Smooth muscle cell of the brain vasculature (primary cell): ENCODE measurements around the gene MAST4.

Experiments used
- DNase-seq: peaks from one replicate; pipeline ENCODE4 v3.0.0-alpha.2; 2012; ENCODE audit warnings: low read depth, low spot score

The MAST4 gene

DNA sequence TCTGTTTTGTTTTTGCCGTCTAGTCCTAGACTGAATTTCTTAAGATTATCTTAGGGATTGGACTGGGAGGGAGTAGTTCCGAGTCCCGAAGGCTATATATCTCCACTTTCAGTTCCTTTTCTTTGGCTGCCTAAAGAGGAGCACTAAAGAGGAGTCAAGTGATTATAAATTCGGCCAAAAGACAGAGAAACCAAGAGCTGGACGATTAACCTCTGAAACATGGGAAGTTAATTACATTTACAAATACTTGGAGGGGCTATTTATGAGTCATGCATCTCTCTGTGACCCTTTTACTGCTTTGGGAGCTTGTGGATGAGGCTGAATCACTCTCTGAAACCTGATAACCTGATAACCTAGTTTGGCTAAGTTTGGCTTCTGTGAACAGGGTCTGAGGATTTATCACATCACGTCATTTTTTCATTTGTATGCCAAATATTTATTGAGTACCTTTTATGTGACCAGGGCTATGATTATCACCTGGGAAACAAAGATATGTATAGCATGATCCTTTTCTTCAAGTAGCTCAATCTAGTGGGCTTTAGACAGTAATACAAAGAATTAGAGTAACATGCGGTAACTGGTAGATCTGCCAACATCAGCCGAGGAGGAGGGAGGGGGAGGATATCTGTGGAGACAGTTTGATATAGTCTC lies 419.5 kb downstream of the MAST4 start:
- no peak for DNase-seq

DNA sequence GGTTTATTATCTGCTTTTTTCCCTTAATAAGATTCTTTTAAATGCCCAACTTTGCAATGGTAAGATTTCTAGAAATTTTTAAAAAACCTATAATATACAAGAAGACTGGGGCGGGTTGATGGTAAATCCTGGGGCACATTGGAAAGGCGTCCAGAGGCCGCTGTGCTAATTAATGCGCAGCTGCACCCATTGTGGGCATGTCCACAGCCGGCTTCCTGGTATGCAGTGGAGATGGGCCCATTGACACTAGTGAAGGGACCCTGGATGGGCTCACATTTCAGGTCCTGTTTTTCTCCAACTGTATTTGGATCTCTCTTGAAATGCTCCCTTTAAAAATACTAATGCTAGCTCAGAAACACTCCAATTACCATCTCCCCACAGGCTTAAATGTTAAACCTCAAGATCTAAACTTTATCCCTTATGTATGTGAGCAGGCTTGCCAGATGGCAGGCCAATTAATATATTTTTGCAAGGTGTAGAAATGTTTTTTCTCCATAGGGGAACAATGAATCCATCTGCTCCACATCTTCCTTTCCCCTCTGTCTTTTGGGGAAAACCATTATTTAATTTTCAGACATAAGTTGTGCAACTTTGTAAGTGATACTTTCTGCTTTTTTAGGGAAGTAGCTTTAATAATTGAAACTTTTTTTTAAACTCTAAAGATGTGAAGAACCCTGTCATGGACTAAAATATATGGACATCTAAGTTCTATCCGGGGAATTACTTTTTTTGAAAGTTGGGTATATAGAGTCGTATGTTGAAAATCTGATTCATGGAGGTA lies 423.1 kb downstream of the MAST4 start:
- DNase-seq, result no peak

DNA sequence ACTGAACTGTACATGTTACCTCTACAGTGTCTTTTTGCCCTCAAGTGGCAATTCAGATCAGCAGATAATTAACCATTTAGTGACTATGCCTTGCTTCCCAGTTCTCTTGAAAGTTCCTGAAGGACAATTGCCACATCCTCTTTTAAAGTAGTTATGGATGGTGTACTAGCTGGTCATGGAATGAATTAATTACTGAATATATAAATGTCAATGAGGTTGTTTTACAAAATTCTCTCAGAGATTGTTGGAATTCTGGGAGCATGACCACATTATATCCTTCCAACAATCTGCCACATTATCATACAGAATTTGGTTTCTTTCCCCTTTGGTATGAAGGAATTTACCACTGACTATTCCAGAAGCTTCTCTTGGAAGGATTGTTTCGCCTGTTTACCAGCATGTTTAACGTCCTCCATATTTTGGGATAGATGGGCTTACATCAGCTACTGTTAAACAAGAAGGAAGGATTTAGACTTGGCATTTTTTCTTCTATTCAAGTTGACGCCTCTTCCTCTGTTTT lies 424.0 kb downstream of the MAST4 start:
- no peak for DNase-seq

DNA sequence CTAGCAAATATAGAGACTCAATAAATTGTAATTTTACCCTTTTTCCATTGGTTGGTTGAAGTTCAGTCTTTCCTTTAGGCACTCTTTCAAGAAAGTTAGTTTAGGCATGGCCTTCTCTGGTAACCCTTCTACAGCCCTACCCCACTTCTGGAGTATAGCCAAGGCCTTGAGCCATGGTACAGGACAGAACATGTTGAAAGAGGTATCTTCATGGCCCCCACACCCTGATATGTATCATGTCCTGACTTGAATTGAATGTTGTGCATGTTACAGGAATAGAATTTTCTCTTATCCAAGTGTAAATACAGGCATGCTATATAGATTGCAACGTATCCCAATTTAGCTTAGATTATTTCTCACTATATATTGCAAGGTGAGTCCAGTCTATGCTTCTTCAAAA lies 424.8 kb downstream of the MAST4 start:
- DNase-seq, result no peak

DNA sequence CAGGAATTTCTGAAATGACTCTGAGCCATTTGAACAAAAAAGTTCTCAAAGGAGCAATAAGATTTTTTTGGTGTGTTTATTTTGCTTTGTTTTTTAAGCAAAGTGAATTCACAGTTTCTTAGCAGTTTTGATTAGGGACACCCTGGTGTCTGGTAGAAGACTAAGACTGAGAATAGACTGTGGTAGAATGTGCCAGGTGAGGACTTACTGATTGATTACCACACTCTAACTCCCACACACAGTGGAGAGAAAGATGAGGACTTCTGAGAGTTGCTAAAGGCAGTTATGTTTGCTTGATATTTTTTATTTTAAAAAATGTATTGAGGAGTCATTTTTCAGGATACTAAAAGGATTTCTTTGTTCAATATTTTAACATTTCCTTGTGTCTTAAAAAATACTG lies 425.3 kb downstream of the MAST4 start:
- no peak for DNase-seq

DNA sequence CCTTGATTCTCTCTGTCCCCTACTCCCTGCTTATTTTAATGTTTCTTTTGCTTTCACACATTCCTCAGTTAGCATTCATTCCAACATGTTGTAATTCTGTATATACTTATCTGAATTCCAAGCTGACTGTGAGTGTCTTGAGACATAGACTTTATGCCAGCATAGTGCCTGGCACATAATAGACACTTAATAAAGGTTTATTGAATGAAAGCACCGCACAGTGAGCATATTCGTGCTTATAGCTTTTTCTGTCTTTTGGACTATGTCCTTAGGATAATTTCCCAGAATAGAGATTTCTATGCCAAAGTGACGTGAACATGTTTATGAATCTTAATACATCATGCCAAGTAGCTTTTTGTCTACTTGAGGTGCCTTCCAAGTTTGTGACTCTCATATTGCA lies 425.8 kb downstream of the MAST4 start:
- no peak for DNase-seq

DNA sequence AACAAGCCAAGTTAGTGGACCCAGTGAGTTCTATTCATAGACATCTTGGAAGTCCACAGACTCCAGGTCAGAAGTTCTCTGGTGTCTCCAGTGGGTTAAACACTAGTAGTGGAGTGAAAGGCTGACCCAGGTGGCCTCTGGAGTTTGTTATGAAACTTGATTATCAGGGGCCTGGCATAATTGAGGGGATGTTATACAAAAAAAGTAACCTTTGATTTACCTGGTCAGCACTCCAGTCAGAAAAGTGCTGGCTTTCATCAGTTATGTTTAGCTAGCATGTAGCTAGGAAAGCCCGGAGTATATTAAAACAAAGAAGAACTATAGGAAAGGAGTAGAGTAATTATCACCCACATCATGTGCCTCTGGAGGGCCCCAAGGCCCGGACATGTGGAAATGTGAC lies 429.3 kb downstream of the MAST4 start:
- no peak for DNase-seq

DNA sequence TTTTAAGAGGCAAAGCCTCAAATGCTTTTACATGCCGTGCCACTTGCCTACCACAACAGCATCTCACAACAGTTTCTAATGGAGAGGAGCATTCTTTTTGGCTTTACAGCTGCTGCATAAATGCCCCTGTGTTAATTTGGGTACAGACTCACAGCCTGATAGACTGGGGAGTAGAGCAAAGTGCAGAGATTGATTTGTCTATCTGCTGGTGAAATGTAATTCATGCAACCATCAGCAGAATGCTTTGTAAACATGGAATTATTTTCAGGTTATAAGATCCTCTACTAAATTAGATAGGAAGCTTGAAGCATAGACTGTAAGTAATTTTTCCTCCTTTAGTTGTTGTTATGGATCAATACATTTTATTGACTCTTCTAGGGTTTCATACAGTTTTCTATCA lies 430.1 kb downstream of the MAST4 start:
- no peak for DNase-seq

DNA sequence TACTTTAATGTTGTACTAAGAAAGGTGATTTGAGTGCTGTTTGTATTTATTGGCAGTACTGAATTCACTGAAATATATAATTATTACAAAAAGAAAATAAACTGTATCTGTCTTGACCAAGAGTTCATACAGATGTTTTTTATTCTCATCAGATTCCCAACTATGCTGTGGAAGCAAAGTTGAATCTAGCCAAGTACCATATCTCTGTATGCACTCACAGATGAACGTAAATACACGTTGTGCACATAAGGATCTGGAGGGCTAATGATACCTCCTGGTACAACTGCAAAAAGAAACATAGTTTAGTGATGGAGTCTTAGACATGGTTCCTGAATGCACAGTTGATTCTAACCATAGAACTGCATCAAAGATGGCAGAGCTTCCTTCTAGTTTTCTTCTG lies 431.0 kb downstream of the MAST4 start:
- DNase-seq, result no peak

DNA sequence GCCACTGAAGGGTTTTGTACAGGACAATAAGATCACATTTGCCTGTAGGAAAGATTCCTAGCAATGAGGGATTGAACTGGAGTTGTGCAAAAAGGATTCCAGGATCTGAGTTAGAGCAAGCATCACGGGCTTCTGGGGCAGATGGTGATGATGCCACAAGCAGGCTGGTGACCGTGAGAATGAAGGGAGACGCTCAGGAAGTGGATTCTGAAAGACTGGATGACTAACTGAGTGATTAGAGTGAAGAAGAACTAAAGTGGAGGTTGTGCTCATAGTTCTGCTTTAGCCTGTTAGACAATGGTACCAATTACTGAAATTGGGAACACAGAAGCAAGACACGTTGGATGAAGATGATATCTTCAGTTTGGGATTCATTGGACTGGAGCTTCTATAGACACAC lies 432.2 kb downstream of the MAST4 start:
- DNase-seq, result no peak

DNA sequence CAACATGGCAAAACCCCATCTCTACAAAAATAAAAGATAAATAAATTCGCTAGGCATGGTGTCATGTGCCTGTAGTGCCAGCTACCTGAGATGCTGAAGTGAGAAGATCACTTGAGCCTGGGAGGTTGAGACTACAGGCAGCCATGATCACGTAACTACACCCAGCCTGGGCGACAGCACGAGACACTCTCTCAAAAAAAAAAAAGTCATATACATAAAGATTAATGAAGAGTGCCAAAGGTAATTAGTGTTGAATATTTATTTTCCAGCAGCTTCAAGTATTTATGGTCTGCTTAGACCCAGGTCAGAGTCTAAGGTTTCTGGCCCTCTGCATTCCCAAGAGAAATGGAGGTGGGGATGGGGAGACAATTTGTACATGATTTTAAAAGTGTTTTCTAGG lies 432.7 kb downstream of the MAST4 start:
- DNase-seq, result no peak

DNA sequence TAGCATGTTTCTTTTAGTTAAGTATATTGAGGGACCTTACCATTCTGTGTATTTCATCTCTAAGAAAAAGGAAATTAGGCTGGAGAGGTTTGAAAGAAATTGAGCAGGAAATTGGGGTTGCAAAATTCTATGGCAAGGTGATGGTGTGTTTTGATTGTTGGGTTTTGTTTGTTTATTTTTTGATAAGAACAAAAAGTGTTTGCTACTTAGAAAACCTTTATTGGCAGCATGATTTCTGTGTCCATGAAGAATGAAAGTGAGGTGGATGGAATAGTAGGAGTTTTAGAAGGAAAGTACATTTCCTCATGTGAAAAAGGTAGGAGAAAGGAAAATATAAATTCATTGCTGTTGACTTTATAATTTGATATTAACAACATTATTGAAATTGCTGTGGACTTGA lies 433.3 kb downstream of the MAST4 start:
- no peak for DNase-seq

DNA sequence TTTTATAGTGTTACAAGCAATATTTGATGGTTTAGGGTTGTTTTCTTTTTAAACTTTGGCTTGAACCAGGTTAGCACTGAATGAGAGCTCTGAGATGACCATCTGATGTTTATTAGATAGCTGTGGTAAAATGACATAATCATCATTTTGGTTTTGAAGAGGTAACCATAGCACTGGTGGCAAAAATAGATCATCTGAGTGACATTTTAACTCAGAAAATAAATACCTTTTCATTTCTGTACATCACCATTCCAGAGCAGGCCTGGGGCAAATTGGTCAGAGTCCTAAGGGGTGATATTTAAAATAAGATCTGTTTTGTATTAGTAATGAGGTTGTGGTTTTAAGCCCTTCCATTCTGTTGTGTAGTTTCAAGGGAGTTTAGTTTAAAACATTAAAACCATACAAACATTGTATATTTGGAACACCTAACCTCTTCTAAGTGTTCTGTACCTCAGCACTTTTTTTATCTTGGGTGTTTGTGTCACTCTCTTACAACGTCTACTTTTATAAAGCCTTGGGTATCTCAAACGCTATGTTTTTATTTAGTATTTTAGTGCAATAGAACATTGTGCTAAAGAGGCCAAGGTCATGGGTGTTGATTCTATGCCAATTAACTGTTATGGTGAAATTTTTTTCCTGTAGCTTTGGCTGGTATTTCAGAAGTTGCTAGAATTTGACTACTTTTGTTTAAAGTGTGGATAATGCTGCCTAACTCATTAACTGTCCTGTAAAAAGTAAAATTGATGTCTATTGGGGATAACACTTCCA lies 434.3 kb downstream of the MAST4 start:
- no peak for DNase-seq

DNA sequence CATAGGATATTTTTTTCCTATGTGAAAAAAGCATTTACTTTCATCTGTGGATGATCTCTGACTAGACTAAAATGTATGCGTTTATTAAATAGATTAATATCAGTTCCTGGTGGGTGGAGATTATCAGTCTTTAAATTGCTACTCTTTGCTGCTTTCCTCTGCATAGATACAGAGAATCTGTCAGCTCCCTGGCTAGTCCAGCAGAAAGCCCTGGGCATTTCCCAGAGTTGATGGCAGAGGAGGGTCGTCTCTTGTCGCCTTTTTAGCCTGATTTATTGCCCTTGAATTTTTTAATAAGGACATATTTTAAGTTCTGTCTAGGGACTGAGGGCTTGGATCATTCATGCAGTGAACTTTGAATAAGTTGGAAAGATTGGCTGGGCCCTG lies 434.9 kb downstream of the MAST4 start:
- DNase-seq, result no peak

DNA sequence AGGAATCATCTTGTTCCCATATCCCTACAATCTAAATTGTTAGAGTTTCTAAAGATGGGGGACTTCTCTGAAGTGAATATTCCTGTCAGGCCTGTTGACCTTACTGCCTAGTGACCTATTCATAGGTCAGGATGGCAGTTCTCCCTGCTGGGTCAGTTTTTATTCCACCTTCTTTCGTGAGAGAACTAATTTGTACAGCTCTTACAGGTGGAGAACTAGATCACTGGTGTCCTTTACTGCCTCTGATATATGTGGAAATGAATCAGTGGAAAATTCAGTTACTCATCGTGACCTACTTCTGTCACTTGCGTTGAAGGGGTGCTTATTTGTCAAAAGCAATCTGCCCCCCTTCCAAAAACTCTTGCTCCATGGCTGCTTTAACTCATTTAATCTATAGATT lies 435.5 kb downstream of the MAST4 start:
- no peak for DNase-seq

DNA sequence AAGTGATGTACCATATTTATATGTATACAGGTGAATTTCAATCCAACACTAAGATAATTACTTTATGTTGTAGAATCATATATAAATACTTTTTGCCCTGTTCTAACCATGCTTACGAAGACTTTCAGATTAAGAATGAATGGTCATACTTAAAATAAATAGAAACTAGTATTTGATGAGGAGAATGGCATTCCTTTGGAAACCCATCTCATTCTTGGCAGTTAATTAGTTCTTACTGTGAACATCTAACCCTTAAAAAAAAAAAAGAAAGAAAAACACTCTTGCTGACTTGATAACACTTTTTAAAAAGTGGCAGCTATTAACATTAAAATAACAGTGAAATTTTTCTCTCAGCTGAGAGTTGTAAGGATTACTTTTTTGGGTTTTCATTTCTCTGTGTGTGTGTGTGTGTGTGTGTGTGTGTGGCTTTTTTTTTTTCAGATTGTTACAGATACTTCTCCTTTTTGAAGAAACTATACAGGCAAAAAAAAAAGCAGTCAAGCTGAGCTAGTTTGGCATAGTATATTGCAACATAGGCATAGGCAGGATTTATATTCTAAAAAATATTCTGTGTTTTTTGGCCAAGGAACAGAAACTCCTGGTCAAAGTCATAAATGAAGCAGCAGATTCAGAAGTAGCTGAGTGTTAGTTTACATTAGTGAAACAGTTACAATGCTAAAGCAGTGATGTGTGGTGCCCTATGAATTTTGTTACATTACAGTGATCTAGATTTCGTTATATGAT lies 436.9 kb downstream of the MAST4 start:
- no peak for DNase-seq

DNA sequence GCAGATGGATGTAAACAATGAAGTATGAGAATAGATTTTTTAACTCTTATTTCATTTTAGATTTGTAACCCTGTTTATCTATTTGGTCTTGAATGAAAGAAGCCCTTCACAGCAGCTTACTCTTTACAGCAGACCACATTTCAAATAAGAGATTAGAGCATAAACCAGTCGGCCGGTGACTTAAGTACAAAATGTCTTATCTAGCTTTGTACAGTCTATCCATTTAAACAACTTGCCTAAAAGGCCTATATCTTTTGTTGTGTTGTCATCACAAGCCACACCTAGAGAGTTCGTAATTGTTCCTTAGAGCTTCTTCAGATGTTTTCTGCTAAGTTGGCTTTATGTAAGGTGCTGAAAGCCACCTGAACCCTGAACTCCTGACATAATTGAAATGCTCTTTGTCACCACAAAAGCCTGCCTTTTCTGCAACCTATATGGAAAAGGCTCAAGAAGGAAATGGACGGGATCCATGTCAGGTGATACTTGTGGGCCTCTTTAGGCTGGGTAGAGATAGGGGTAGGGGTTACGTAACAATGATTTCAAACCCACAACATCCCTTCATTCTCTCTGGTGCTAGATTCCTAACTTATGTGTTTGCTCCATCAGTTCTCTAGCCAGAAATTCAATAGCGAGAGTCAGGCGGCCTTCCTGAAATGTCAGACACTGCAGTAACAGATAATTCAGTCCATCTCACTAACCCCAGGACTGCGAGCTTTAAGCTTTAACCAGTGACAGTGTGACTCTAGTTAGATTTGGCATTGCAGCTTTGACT lies 437.9 kb downstream of the MAST4 start:
- no peak for DNase-seq

DNA sequence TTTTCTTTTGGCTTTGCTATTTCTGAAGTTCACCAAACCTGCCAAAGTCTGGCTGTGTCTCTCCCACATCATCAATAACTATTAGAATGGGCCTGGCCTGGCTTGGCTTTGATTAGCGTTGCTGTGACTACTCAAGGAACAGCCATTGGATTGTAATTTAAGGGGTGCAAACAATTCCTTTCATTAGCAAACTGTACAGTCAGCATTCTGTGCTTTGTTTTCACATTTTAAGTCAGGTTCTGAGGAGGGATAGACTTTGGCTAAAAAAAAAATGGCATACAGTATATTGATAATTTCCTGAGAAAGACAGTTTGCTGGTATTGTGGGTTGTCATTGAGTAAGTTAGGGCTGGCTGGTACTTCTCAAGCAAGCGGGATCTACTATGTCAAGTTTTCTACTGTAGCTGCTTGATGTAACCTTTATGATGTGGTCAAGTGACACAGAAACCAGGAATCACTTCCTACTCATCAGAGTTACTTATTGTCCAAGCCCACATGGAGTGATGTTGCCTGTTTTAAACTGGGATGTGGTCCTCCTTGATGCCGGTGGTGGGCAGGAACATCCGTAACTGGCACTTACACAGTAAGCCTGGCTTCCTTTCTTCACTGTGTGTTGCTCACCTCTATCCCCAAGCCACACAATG lies 439.0 kb downstream of the MAST4 start:
- no peak for DNase-seq

DNA sequence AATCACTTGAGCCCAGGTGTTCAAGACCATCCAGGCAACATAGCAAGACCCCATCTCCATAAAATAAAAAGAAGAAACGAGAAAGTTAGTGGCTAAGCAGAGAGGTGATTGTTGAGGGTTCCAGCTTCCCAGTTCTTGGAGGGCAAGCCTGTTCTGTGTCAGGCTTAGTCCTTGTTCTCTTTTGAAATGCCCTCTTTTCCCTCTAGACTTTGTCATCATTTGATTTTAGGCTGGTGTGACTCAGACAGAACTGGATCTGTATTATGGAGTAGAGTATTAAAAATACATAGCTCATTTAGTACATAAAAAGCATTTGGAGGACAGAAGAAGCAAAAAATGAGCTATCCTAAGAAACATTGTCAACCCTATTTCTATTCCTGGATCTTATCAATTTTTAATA lies 441.0 kb downstream of the MAST4 start:
- no peak for DNase-seq

DNA sequence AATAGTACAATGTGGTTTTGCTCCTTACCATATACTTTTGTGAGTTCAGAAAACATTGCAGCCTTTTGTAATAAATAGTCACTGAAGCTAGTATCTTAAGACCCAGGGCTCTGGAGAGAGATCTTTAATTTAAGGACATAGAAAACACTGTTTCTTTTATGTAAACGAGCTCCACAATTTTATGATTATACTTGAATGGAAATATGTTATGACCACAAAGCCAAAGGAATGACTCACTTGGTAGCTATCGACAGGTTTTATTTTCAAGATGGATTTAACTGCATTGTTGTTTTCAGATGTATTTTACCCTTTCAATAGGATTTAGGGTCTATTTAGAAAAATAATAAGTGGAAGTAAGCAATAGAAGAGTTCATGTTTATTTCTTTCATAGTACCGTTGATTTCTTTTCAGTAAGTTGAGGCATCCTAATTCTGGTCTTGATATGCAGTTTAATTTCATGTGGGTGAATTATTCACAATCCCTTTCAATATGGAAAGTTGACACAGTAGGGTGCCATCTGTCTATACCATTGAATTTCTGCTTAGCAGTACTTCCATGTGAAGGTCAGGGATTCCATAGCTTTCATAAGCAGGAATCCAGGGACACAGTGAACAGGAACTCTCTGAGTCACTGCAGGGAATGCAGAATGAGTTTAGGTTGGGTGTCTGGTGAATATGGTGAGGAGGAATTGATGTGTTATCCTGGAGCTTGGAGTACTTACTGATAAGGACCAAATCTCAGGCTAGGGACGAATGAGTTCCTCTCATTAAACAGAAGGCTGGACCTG lies 442.8 kb downstream of the MAST4 start:
- no peak for DNase-seq
